GM10248 (cell line): ENCODE results near the gene SNHG17.
A peak's percentile ranks its signal among the peaks of the same experiment; 100 is the strongest.

ENCODE experiments used
- CTCF ChIA-PET: fragments of 300-600 bp; sonication (Branson Sonifier 250); formaldehyde crosslinking; extraction: SDS; loops from one replicate; lab custom pipeline; 2021; ENCODE audit warnings: antibody characterized with exemption; lab: Yijun Ruan, JAX
- POLR2A ChIA-PET: fragments of 350-650 bp; sonication (Branson Sonifier 250); formaldehyde crosslinking; extraction: SDS; loops from one replicate; lab custom pipeline; 2020; ENCODE audit warnings: antibody characterized with exemption; lab: Yijun Ruan, JAX
- DNase-seq: peaks from one replicate; pipeline ENCODE4 v3.0.0; 2012; ENCODE audit errors: extremely low spot score
- TF ChIP-seq, protein P1 (sequence below): IDR thresholded peaks from 2 replicates; pipeline ENCODE4 v1.5.1; 2012; ENCODE audit warnings: mild to moderate bottlenecking, low read depth; ENCODE audit errors: extremely low read depth, missing control alignments, control extremely low read depth

SNHG17 gene

DNA sequence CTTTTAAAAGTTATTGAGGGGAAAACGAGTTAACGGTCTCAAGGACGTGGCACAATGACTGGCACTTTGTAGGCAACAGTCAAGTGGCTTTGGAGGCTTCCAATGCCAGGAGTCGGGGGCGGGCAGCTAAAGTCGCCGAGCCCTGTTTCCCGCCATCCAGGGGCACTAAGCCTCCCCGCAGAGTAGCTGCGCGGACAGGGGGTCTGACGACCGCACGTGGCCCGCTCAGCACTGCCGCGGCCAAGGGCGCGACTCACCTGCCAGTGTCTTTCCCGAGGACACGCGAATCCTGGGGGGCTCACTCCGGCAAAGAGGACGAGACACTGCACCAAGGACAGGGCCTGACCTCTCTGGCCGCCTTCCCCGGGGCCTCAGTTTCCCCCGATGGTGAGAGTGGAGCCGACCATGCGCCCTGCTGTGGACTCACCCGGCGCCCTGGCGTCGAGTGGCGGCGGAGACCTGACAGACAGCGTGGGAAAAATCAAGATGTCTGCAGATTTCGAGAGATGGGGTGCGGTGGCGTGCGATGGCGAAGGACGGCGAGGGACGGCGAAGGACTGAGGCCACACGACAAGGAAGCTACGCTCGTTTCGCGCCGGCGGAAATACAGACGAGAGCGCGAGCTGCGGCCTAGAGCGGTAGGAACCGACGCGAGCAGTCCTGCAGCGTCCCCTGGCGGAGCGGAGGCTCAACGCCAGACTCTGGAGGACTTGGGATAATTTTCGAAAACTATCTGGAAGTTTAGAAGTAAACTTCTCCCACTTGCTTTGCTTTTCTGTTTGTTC is at the start of gene SNHG17:
Gene SNHG17, minus strand, starts transcription at position 559 of the 785 bp plus-strand sequence.
- DNase-seq, result peak; percentile 92
- TF ChIP-seq, protein P1, sequence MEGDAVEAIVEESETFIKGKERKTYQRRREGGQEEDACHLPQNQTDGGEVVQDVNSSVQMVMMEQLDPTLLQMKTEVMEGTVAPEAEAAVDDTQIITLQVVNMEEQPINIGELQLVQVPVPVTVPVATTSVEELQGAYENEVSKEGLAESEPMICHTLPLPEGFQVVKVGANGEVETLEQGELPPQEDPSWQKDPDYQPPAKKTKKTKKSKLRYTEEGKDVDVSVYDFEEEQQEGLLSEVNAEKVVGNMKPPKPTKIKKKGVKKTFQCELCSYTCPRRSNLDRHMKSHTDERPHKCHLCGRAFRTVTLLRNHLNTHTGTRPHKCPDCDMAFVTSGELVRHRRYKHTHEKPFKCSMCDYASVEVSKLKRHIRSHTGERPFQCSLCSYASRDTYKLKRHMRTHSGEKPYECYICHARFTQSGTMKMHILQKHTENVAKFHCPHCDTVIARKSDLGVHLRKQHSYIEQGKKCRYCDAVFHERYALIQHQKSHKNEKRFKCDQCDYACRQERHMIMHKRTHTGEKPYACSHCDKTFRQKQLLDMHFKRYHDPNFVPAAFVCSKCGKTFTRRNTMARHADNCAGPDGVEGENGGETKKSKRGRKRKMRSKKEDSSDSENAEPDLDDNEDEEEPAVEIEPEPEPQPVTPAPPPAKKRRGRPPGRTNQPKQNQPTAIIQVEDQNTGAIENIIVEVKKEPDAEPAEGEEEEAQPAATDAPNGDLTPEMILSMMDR, result peak; percentile 99
- CTCF ChIA-PET, result interaction anchor here (0.6 to 6.8 kb wide), 13 partner anchors 10 to 448 kb away, joined by 3 to 192 read pairs (median 4); partner anchors contain the start of gene RALGAPB
- POLR2A ChIA-PET, result interaction anchor here (0.5 to 2.9 kb wide), 10 partner anchors 9 to 149 kb away, joined by 3 to 44 read pairs (median 4); partner anchors contain the start of gene RALGAPB

DNA sequence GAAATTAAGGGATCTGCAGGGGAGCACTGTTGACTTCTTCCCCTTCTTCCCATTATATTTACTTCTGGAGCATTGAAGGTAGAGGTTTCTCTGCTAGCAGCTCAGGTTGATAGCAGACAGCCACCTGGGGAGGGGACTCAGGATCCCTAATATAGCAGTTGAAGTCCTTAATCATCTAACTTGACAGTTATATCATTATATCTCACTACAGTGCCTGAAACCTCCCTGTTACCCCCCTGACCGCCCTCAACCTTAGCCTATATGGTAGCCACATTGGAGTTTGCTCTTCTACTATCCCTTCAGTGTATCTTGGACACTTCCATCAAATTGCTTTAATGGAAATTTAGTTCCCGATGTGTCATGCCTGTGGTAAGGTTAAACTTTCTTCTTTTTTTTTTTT is 44.5 kb upstream of the SNHG17 start:
- TF ChIP-seq, protein P1, result no peak
- ChIA-PET POLR2A (no interaction called here), CTCF (interaction anchor here (1.3 to 1.5 kb wide), 2 partner anchors 9 to 11 kb away, joined by 3 to 5 read pairs; no protein-coding TSS in a partner anchor)
- DNase-seq, result no peak

DNA sequence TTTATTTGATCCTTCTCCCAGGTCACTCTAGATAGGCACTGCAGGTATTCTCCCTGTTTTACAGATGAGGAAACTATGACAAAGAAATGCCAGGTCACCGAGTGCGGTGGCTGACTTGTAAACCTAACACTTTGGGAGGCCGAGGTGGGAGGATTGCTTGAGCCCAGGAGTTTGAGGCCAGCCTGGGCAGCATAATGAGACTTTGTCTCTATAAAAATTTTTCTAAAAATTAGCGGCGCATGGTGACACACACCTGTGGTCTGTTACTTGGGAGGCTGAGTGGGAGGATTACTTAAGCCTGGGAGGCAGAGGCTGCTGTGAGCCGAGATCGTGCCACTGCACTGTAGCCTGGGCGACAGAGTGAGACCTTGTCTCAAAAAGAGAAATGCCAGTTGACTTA is 42.6 kb upstream of the SNHG17 start:
- CTCF ChIA-PET, result interaction anchor here (0.8 to 7.0 kb wide), 2 partner anchors 31 to 41 kb away, joined by 3 to 60 read pairs; no protein-coding TSS in a partner anchor
- no peak for DNase-seq
- TF ChIP-seq, protein P1, result no peak
- POLR2A ChIA-PET, result no interaction called here

DNA sequence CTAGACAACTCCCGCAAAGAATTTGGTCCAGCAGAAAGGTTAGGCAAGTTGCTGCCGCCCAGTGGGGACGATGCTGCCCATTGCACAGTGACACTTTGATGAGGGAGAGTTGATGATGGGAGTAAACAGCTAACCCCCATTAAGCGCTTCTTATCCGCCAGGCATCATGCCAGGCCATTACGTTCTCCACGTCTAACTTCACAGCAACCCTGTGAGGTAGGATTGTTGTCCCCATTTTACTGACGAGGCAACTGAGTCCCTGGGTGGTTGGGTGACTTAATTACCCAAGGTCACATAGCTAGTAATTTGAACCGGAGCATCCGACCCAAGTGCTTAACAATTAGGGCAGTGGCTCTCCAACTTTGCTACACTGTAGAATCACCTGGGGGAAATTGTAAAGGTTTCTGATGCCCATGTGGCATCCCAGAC is 38.3 kb upstream of the SNHG17 start:
- CTCF ChIA-PET, result interaction anchor here (1.2 to 7.0 kb wide), 7 partner anchors 8 to 160 kb away, joined by 3 to 60 read pairs (median 8); partner anchors contain the start of gene SNHG17
- POLR2A ChIA-PET, result no interaction called here
- TF ChIP-seq, protein P1, result no peak
- no peak for DNase-seq

DNA sequence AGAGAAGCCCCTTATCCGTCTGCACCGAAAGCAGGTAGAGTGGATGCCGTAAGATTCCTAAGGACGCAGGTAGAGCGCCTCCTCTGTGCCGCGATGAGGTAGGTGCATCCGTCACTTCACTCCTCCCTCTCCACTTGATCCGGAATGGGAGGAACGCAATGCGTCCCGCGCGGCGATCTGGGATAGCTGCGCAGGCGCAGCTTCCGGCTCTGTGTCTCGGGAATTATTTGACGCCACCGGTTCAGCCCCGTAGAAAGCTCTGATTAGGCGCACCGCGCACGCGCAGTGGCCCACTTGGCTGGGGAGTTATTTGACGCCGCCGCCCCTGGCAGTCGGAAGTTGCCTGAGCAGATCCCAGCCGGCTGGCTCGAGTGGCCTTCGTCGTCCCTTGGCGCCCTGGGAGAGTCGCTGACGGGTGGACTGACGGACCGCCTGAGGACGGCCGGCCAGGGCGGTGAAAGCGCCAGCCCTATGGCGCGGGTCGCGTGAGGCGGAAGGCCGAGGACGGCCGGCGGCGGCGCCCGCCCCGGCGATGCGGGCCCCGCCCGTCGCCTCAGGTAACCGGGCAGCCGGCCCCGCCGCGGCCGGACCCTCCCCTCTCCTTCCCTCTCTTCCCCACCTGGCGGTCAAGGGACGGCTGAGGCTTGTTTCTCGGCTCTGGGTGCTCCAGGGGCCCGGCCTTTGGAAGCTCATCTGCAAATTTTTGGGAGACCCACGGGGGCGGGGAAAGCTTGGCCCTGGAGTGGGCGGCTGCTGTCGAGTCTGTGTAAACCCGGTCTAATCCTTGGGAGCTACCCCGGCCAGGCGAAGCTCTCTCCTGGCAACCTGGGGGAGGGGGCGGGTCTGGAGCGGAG is 37.6 kb upstream of the SNHG17 start, which contains the start of gene RALGAPB:
Gene RALGAPB, plus strand, starts transcription at position 331 of the 854 bp plus-strand sequence. CDS start 15,590 bp downstream, outside the sequence.
- ChIA-PET CTCF (interaction anchor here (0.6 to 7.0 kb wide), 18 partner anchors 8 to 289 kb away, joined by 3 to 60 read pairs (median 4); partner anchors contain the start of gene SNHG17), POLR2A (interaction anchor here (0.6 to 1.4 kb wide), 4 partner anchors 13 to 654 kb away, joined by 3 to 5 read pairs (median 4); partner anchors contain the start of gene SNHG17)
- TF ChIP-seq, protein P1, result peak; percentile 37
- DNase-seq, result peak; percentile 97

DNA sequence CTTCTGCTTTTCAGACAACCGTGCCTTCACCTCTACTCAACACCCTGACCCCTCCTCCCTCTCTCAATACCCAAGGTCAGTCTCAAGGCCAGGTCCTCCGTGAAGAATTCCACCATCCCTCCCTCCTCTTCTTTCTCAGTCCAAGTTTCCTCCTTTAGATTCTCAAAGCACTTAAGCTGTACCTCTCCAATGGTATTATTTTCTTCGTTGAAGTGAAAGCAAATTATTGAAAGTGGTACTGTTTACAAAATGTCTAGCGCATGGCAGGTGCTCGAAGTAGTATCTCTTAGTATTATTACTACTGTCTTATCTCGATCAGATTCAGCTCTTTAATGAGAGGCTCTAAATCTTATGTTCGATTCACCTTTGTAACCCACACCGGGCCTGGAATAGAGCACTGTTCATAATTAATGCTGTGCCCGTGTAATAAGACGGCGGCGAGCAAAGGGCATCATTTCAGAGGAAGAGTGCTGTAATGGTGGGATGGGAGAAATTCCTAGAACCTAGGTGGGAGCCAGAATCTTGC is 36.9 kb upstream of the SNHG17 start:
- DNase-seq, result no peak
- POLR2A ChIA-PET, result interaction anchor here (0.9 to 1.4 kb wide), 3 partner anchors 13 to 37 kb away, joined by 3 to 5 read pairs (median 4); partner anchors contain the start of gene SNHG17
- TF ChIP-seq, protein P1, result no peak
- CTCF ChIA-PET, result interaction anchor here (0.7 to 7.0 kb wide), 13 partner anchors 7 to 290 kb away, joined by 3 to 60 read pairs (median 4); partner anchors contain the start of gene SNHG17
